GM10266 (cell line): Measurements from ENCODE around the gene DOK1.
A peak's percentile ranks its signal among the peaks of the same experiment; 100 is the strongest.

Experiments
- DNase-seq: peaks from one replicate; pipeline ENCODE4 v3.0.0; 2012; ENCODE audit errors: extremely low spot score
- CTCF ChIP-seq: IDR thresholded peaks from 2 replicates; pipeline ENCODE4 v1.5.1; 2012; ENCODE audit warnings: mild to moderate bottlenecking, low read depth; ENCODE audit not compliant: control insufficient read depth, insufficient read depth; ENCODE audit errors: missing control alignments

DOK1 gene

GRCh38 chr2:74511104-74511989 is 43.2 kb upstream of the DOK1 start:
- no peak for TF ChIP-seq CTCF

GRCh38 chr2:74512744-74513604 is 41.5 kb upstream of the DOK1 start:
- TF ChIP-seq CTCF: no peak
- peak; percentile 32 for DNase-seq

More at GRCh38 chr2:74511104-74511989, 43.2 kb upstream of the DOK1 start:
- DNase-seq: no peak

- peak; percentile 46 for DNase-seq
- no peak for TF ChIP-seq CTCF
Measured at GRCh38 chr2:74513605-74514367, 40.7 kb upstream of the DOK1 start.

- no peak for TF ChIP-seq CTCF
- peak; percentile 46 for DNase-seq
Measured at GRCh38 chr2:74514368-74515270, 39.9 kb upstream of the DOK1 start, which contains the start of gene TLX2. TSS of gene TLX2 (plus strand) at chr2:74514450. CDS start at chr2:74514807, 357 bp downstream.

GRCh38 chr2:74515271-74515980 is 39.1 kb upstream of the DOK1 start:
- no peak for TF ChIP-seq CTCF
- DNase-seq: peak; percentile 38
